ENCODE data around the gene RIMS3.
A peak's percentile ranks its signal among the peaks of the same experiment; 100 is the strongest.

DNA sequence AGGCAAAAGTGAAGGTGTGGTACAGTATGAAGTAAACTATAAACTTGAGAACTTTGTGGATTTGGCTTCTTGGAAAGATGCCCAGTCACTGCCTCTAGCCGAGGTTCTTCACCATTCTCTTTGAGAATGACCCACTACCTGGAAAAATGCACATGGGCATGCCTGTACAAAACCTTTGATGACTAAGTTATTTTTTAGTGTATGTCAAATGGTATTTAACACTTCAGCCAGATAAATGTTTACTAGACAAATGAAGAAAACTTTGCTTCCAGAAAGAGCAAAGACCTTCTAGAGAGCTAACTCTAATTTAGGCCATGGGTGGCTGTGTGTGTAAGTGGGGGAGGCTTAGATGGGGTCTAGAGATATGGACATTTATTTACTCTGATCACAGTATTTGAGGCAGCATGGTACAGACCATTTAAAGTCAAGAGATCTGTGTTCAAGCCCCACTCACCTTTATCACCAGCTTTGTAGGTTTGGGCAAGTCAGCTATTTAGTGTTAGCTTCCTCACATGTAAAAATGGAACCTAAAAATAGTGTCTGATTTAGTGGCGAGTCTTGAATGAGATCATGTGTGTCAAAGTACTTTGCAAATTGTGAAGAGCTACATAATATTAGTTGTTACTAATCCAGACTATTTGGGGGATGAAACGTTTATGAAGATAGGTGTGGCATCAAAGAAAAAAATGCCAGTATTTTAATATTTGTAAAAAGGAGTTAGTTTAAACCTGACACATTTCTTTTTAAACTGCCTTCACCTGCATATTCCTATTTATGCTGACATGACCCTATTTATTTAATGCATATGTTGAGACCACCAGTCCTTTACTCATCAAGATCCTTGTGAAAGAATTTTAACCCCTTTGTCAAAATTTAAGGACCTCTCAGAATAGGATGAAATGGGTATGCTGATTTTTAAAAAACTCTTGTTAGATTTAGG, 46.3 kb upstream of the RIMS3 start:
- no peak for TF ChIP-seq CTCF (IDR thresholded peaks at IDR 0.05 in 2 of 3, conservative IDR thresholded peaks at IDR 0.05 in 1 of 3; ENCODE audit: borderline replicate concordance in 1 of 3, insufficient read depth in 1 of 3, low read depth in 2 of 3, low read length in 2 of 3)
- TF ChIP-seq FOSL1 (IDR thresholded peaks at IDR 0.05; ENCODE audit: low read depth), result peak; percentile 34
- no peak for TF ChIP-seq TCF7L2 (IDR thresholded peaks at IDR 0.05; ENCODE audit: borderline replicate concordance, extremely low read depth, insufficient read depth, insufficient read length)
- no peak for TF ChIP-seq MAX (IDR thresholded peaks at IDR 0.05)
- TF ChIP-seq CEBPB (IDR thresholded peaks at IDR 0.05; ENCODE audit: low read depth), result no peak
- no peak for TF ChIP-seq EZH2 (IDR thresholded peaks at IDR 0.05)

Data from HCT116 (cell line).